ENCODE data around the gene ABCA3. TPM values are rescaled to one million over a fixed set of nuclear protein-coding genes. Genes with fewer than 3 reads are reported as not detected.

The ABCA3 gene
- total RNA-seq, 4 donors from 2014 or later, result 7.5 to 27.5 (median 12.3) TPM

- H3K4me1 ChIP-seq, result peaks cover 0 to 40% (median 23%) of the 10 kb centered on the region in 3 donors
- TF ChIP-seq, protein P1, sequence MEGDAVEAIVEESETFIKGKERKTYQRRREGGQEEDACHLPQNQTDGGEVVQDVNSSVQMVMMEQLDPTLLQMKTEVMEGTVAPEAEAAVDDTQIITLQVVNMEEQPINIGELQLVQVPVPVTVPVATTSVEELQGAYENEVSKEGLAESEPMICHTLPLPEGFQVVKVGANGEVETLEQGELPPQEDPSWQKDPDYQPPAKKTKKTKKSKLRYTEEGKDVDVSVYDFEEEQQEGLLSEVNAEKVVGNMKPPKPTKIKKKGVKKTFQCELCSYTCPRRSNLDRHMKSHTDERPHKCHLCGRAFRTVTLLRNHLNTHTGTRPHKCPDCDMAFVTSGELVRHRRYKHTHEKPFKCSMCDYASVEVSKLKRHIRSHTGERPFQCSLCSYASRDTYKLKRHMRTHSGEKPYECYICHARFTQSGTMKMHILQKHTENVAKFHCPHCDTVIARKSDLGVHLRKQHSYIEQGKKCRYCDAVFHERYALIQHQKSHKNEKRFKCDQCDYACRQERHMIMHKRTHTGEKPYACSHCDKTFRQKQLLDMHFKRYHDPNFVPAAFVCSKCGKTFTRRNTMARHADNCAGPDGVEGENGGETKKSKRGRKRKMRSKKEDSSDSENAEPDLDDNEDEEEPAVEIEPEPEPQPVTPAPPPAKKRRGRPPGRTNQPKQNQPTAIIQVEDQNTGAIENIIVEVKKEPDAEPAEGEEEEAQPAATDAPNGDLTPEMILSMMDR (IDR thresholded peaks at IDR 0.05), result no peak
- TF ChIP-seq POLR2AphosphoS5 (IDR thresholded peaks at IDR 0.05), result no peak
- no peak for TF ChIP-seq EP300 (IDR thresholded peaks at IDR 0.05)
- no peak for TF ChIP-seq POLR2A (IDR thresholded peaks at IDR 0.05)
- whole genome bisulfite sequencing, 2 donors (ENCODE audit: low coverage in 1 of 2), result 67 to 79% methylated on average over 1 to 5 of the region's 6 CpGs
- H3K27me3 ChIP-seq, result peaks cover 1% of the 10 kb centered on the region
- no peak overlapping the region for H3K4me3 ChIP-seq
- H3K9me3 ChIP-seq, result no peaks in the 10 kb centered on the region
- no peak for ATAC-seq
- H3K36me3 ChIP-seq, result peaks cover 0 to 57% of the 10 kb centered on the region in 2 donors
- no peak overlapping the region for H3K27ac ChIP-seq
These were observed 113.6 kb downstream of the ABCA3 start for GRCh38 chr16:2226918-2227317.

GRCh38 chr16:2226245-2226793 is 114.2 kb downstream of the ABCA3 start:
- Histone ChIP-seq H3K9me3 (no peaks in the 10 kb centered on the region), H3K27ac (no peak overlapping the region), H3K4me3 (no peak overlapping the region), H3K27me3 (no peaks in the 10 kb centered on the region), H3K36me3 (peaks cover 0 to 51% of the 10 kb centered on the region in 2 donors), H3K4me1 (peaks cover 0 to 40% (median 23%) of the 10 kb centered on the region in 3 donors)
- WGBS, 2 donors (ENCODE audit: low coverage in 1 of 2), result 68 to 80% methylated on average over 2 to 5 of the region's 9 CpGs
- no peak for ATAC-seq
- TF ChIP-seq POLR2AphosphoS5 (IDR thresholded peaks at IDR 0.05) (no peak), POLR2A (IDR thresholded peaks at IDR 0.05) (no peak), EP300 (IDR thresholded peaks at IDR 0.05) (no peak)
- TF ChIP-seq, protein P1 (IDR thresholded peaks at IDR 0.05), result no peak

Small RNAs within 50 kb of the gene (small RNA-seq; reads per million reads assigned to genes)
- 0 reads per million in 4 donors for gene MIR3677
- 0 to 0.64 (median 0) reads per million in 4 donors for gene MIR4717

Other genes with a start within 250 kb of the ABCA3 start
- gene PKD1, start 204.8 kb downstream of the ABCA3 start, total RNA-seq, result 100 to 1,000 TPM; 181 to 492 (median 352) TPM
- 1 to 10 TPM in 1 of 4 donors, under 1 TPM in 1, not detected in 2; 0.39 to 1.0 TPM for gene RAB26, start 192.1 kb downstream of the ABCA3 start, total RNA-seq
- gene TRAF7, start 184.9 kb downstream of the ABCA3 start, total RNA-seq, result 10 to 100 TPM; 36.3 to 70.1 (median 56.3) TPM
- gene CASKIN1, start 144.1 kb downstream of the ABCA3 start, total RNA-seq, result under 1 TPM in 2 of 4 donors, not detected in 2; 0.27 to 0.35 TPM
- 10 to 100 TPM; 29.0 to 50.8 (median 34.1) TPM for gene MLST8, start 135.3 kb downstream of the ABCA3 start, total RNA-seq
- gene BRICD5, start 129.9 kb downstream of the ABCA3 start, total RNA-seq, result 10 to 100 TPM in 1 of 4 donors, 1 to 10 TPM in 2, under 1 TPM in 1; 0.72 to 10.3 (median 3.5) TPM
- 10 to 100 TPM in 2 of 4 donors, 1 to 10 TPM in 2; 7.6 to 17.3 (median 12.5) TPM for gene PGP, start 125.9 kb downstream of the ABCA3 start, total RNA-seq
- gene E4F1, start 117.1 kb downstream of the ABCA3 start, total RNA-seq, result 10 to 100 TPM; 23.1 to 35.2 (median 28.8) TPM
- gene DNASE1L2, start 104.3 kb downstream of the ABCA3 start, total RNA-seq, result 1 to 10 TPM in 2 of 4 donors, under 1 TPM in 1, not detected in 1; 0.27 to 1.7 (median 1.1) TPM
- gene ECI1, start 89.1 kb downstream of the ABCA3 start, total RNA-seq, result 10 to 100 TPM; 41.9 to 85.1 (median 73.8) TPM
- 100 to 1,000 TPM; 117 to 171 (median 128) TPM for gene RNPS1, start 72.6 kb downstream of the ABCA3 start, total RNA-seq
- 1 to 10 TPM in 2 of 4 donors, under 1 TPM in 2; 0.27 to 2.1 (median 0.82) TPM for gene CCNF, start 88.7 kb upstream of the ABCA3 start, total RNA-seq
- 1 to 10 TPM in 2 of 4 donors, not detected in 2; 1.0 to 2.5 TPM for gene TEDC2, start 119.4 kb upstream of the ABCA3 start, total RNA-seq
- gene NTN3, start 130.6 kb upstream of the ABCA3 start, total RNA-seq, result not detected
- gene TBC1D24, start 134.4 kb upstream of the ABCA3 start, total RNA-seq, result 10 to 100 TPM in 3 of 4 donors, 1 to 10 TPM in 1; 6.2 to 18.4 (median 14.2) TPM
- 10 to 100 TPM; 37.5 to 62.2 (median 50.9) TPM for gene ATP6V0C, start 173.2 kb upstream of the ABCA3 start, total RNA-seq
- 10 to 100 TPM; 14.0 to 29.1 (median 23.4) TPM for gene AMDHD2, start 179.6 kb upstream of the ABCA3 start, total RNA-seq
- gene CEMP1, start 190.7 kb upstream of the ABCA3 start, total RNA-seq, result under 1 TPM in 1 of 4 donors, not detected in 3; 0.40 TPM
- 10 to 100 TPM; 30.8 to 43.1 (median 36.5) TPM for gene PDPK1, start 197.3 kb upstream of the ABCA3 start, total RNA-seq

Data from gastroesophageal sphincter (tissue), 4 donors.